KOPT-K1 (cell line): ENCODE measurements around the gene ZNF593OS.

ENCODE experiments used
- H3K27ac ChIP-seq: fragments of 200-600 bp; sonication (generic); 2 replicates; pipeline ENCODE4 v1.5.1; 2016; ENCODE audit warnings: antibody characterized with exemption, mild to moderate bottlenecking, low read depth, low read length; ENCODE audit not compliant: poor library complexity, severe bottlenecking
- H3K36me3 ChIP-seq: fragments of 200-600 bp; sonication (generic); 2 replicates; pipeline ENCODE4 v1.5.1; 2017; ENCODE audit warnings: antibody characterized with exemption, mild to moderate bottlenecking, low read length, moderate library complexity; ENCODE audit not compliant: insufficient read depth
- H3K9me3 ChIP-seq: fragments of 200-600 bp; sonication (generic); 2 replicates; pipeline ENCODE4 v1.5.1; 2017; ENCODE audit warnings: antibody characterized with exemption, low read length, mild to moderate bottlenecking; ENCODE audit not compliant: insufficient read depth, poor library complexity, severe bottlenecking

ZNF593OS gene

GRCh38 chr1:26190373-26190987 lies 18.8 kb upstream of the ZNF593OS start, which contains the start of gene CATSPER4:
CATSPER4 (plus strand) TSS chr1:26190602; CDS start chr1:26190628, 26 bp downstream.
- Histone ChIP-seq H3K9me3 (no peaks in the 10 kb centered on the region), H3K36me3 (no peaks in the 10 kb centered on the region)

GRCh38 chr1:26189751-26190275 lies 18.2 kb upstream of the ZNF593OS start:
- Histone ChIP-seq H3K36me3 (no peaks in the 10 kb centered on the region), H3K27ac (no peak overlapping the region), H3K9me3 (no peaks in the 10 kb centered on the region)

More at GRCh38 chr1:26190373-26190987, 18.8 kb upstream of the ZNF593OS start, which contains the start of gene CATSPER4:
- H3K27ac ChIP-seq, result no peak within 1 kb of the TSS

- Histone ChIP-seq H3K27ac (no peak overlapping the region), H3K36me3 (no peaks in the 10 kb centered on the region), H3K9me3 (no peaks in the 10 kb centered on the region)
Measured at GRCh38 chr1:26189331-26189730, 17.7 kb upstream of the ZNF593OS start.

- no peaks in the 10 kb centered on the region for H3K9me3 ChIP-seq
- H3K36me3 ChIP-seq, result no peaks in the 10 kb centered on the region
- H3K27ac ChIP-seq, result no peak overlapping the region
Measured at GRCh38 chr1:26188477-26188876, 16.8 kb upstream of the ZNF593OS start.

- Histone ChIP-seq H3K27ac (no peak overlapping the region), H3K9me3 (no peaks in the 10 kb centered on the region), H3K36me3 (no peaks in the 10 kb centered on the region)
Measured at GRCh38 chr1:26187882-26188281, 16.2 kb upstream of the ZNF593OS start.

- H3K36me3 ChIP-seq, result no peaks in the 10 kb centered on the region
- no peaks in the 10 kb centered on the region for H3K9me3 ChIP-seq
- no peak overlapping the region for H3K27ac ChIP-seq
Measured at GRCh38 chr1:26184883-26185282, 13.3 kb upstream of the ZNF593OS start.

- Histone ChIP-seq H3K36me3 (no peaks in the 10 kb centered on the region), H3K27ac (no peak overlapping the region), H3K9me3 (no peaks in the 10 kb centered on the region)
Measured at GRCh38 chr1:26184086-26184485, 12.5 kb upstream of the ZNF593OS start.

- Histone ChIP-seq H3K27ac (no peak overlapping the region), H3K9me3 (no peaks in the 10 kb centered on the region), H3K36me3 (no peaks in the 10 kb centered on the region)
Measured at GRCh38 chr1:26182383-26182696, 10.7 kb upstream of the ZNF593OS start.

GRCh38 chr1:26181586-26182382 lies 10.2 kb upstream of the ZNF593OS start:
- Histone ChIP-seq H3K9me3 (no peaks in the 10 kb centered on the region), H3K27ac (no peak overlapping the region), H3K36me3 (no peaks in the 10 kb centered on the region)

GRCh38 chr1:26180010-26180506 lies 8.4 kb upstream of the ZNF593OS start:
- H3K27ac ChIP-seq, result no peak overlapping the region
- no peaks in the 10 kb centered on the region for H3K36me3 ChIP-seq
- no peaks in the 10 kb centered on the region for H3K9me3 ChIP-seq

- no peaks in the 10 kb centered on the region for H3K9me3 ChIP-seq
- H3K27ac ChIP-seq, result no peak within 1 kb of the TSS
- no peaks in the 10 kb centered on the region for H3K36me3 ChIP-seq
Measured at GRCh38 chr1:26177182-26177684, 5.6 kb upstream of the ZNF593OS start, which contains the start of gene CNKSR1. CNKSR1 (plus strand) TSS chr1:26177491; CDS start chr1:26177548, 57 bp downstream.

GRCh38 chr1:26175346-26175745 lies 3.7 kb upstream of the ZNF593OS start:
- Histone ChIP-seq H3K9me3 (no peaks in the 10 kb centered on the region), H3K36me3 (no peaks in the 10 kb centered on the region; the same call in 1 of the 2 replicates), H3K27ac (no peak overlapping the region)

- Histone ChIP-seq H3K9me3 (no peaks in the 10 kb centered on the region), H3K27ac (peak overlapping the region; percentile 56), H3K36me3 (no peaks in the 10 kb centered on the region; the same call in 1 of the 2 replicates)
Measured at GRCh38 chr1:26170472-26170821, 1.2 kb downstream of the ZNF593OS start.

GRCh38 chr1:26169669-26170471 lies 1.8 kb downstream of the ZNF593OS start, which contains the start of gene ZNF593:
ZNF593 (plus strand) TSS chr1:26169908; CDS start chr1:26169984, 76 bp downstream.
- H3K36me3 ChIP-seq, result no peaks in the 10 kb centered on the region; the same call in 1 of the 2 replicates
- H3K27ac ChIP-seq, result peak within 1 kb of the TSS; percentile 56
- no peaks in the 10 kb centered on the region for H3K9me3 ChIP-seq
